Measurements from ENCODE around the gene ME3. TPM values are rescaled to one million over a fixed set of nuclear protein-coding genes. Genes with fewer than 3 reads are reported as not detected.

The ME3 gene
- total RNA-seq, 3 donors from 2014 or later, result 29.3 to 51.2 (median 31.8) TPM

GRCh38 chr11:86408845-86409244, 263.6 kb downstream of the ME3 start:
- Histone ChIP-seq H3K4me1 (ENCODE audit: low read depth) (no peaks in the 10 kb centered on the region), H3K9me3 (no peaks in the 10 kb centered on the region), H3K4me3 (no peak overlapping the region), H3K36me3 (ENCODE audit: low read depth) (no peaks in the 10 kb centered on the region)
- ATAC-seq, result no peak
- intact Hi-C loops (cut with DNase I, micrococcal nuclease), result no loop called here
- DNase-seq, result no peak
- TF ChIP-seq, protein P1, sequence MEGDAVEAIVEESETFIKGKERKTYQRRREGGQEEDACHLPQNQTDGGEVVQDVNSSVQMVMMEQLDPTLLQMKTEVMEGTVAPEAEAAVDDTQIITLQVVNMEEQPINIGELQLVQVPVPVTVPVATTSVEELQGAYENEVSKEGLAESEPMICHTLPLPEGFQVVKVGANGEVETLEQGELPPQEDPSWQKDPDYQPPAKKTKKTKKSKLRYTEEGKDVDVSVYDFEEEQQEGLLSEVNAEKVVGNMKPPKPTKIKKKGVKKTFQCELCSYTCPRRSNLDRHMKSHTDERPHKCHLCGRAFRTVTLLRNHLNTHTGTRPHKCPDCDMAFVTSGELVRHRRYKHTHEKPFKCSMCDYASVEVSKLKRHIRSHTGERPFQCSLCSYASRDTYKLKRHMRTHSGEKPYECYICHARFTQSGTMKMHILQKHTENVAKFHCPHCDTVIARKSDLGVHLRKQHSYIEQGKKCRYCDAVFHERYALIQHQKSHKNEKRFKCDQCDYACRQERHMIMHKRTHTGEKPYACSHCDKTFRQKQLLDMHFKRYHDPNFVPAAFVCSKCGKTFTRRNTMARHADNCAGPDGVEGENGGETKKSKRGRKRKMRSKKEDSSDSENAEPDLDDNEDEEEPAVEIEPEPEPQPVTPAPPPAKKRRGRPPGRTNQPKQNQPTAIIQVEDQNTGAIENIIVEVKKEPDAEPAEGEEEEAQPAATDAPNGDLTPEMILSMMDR (IDR thresholded peaks at IDR 0.05), result no peak

- DNase-seq, result no peak
- Histone ChIP-seq H3K36me3 (ENCODE audit: low read depth) (no peaks in the 10 kb centered on the region), H3K4me3 (no peak overlapping the region), H3K9me3 (no peaks in the 10 kb centered on the region), H3K4me1 (ENCODE audit: low read depth) (no peaks in the 10 kb centered on the region)
- ATAC-seq, result no peak
- TF ChIP-seq, protein P1 (IDR thresholded peaks at IDR 0.05), result no peak
- intact Hi-C loops (cut with DNase I, micrococcal nuclease), result no loop called here
Observed at GRCh38 chr11:86403458-86403857, 269.0 kb downstream of the ME3 start.

GRCh38 chr11:86398106-86398505, 274.3 kb downstream of the ME3 start:
- no peak for DNase-seq
- intact Hi-C loops (cut with DNase I, micrococcal nuclease), result no loop called here
- H3K4me3 ChIP-seq, result no peak overlapping the region
- H3K9me3 ChIP-seq, result no peaks in the 10 kb centered on the region
- no peaks in the 10 kb centered on the region for H3K36me3 ChIP-seq (ENCODE audit: low read depth)
- TF ChIP-seq, protein P1 (IDR thresholded peaks at IDR 0.05), result no peak
- ATAC-seq, result no peak
- no peaks in the 10 kb centered on the region for H3K4me1 ChIP-seq (ENCODE audit: low read depth)

DNA sequence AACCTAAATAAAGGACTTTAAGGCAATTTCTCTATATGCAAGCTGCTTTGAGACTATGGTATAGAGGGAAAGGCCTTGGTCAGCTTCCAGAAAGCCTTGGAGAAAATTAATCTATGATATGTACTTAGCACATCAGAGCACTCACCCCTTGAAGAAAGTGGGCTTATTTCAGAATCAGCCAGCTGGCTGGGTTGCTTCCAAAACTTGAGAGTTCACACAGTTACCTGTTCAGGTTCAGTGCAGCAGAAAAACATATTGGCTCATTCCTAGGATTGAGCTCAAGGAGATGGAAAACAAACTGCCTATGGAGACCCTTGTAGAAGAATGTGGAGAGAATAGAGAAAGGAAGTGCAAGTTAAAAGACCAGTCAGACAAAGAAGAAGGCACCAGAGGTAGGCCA, 275.1 kb downstream of the ME3 start:
- Histone ChIP-seq H3K4me3 (no peak overlapping the region), H3K36me3 (ENCODE audit: low read depth) (no peaks in the 10 kb centered on the region), H3K9me3 (no peaks in the 10 kb centered on the region), H3K4me1 (ENCODE audit: low read depth) (no peaks in the 10 kb centered on the region)
- TF ChIP-seq, protein P1 (IDR thresholded peaks at IDR 0.05), result no peak
- intact Hi-C loops (cut with DNase I, micrococcal nuclease), result no loop called here
- DNase-seq (no peak), ATAC-seq (no peak)

GRCh38 chr11:86396396-86396795, 276.0 kb downstream of the ME3 start:
- intact Hi-C loops (cut with DNase I, micrococcal nuclease), result no loop called here
- TF ChIP-seq, protein P1 (IDR thresholded peaks at IDR 0.05), result no peak
- no peak for ATAC-seq
- no peak overlapping the region for H3K4me3 ChIP-seq
- H3K36me3 ChIP-seq (ENCODE audit: low read depth), result no peaks in the 10 kb centered on the region
- DNase-seq, result no peak
- no peaks in the 10 kb centered on the region for H3K9me3 ChIP-seq
- no peaks in the 10 kb centered on the region for H3K4me1 ChIP-seq (ENCODE audit: low read depth)

- intact Hi-C loops (cut with DNase I, micrococcal nuclease), result no loop called here
- Histone ChIP-seq H3K9me3 (no peaks in the 10 kb centered on the region), H3K36me3 (ENCODE audit: low read depth) (no peaks in the 10 kb centered on the region), H3K4me1 (ENCODE audit: low read depth) (no peaks in the 10 kb centered on the region), H3K4me3 (no peak overlapping the region)
- TF ChIP-seq, protein P1 (IDR thresholded peaks at IDR 0.05), result no peak
- DNase-seq, result no peak
- ATAC-seq, result no peak
Observed at GRCh38 chr11:86395061-86395551, 277.3 kb downstream of the ME3 start.

Measured in mucosa of descending colon (tissue), 3 donors.